Heart left ventricle (tissue), 13 donors: ENCODE data around the gene WTIP.

Experiments used
- CTCF ChIP-seq, 12 donors: fragments of 200-600 bp; sonication (generic) in 4 of 12; IDR thresholded peaks; one replicate each; pipeline versions ENCODE4 v1.5.0 to v1.8.0; 2018 to 2022; ENCODE audit warnings: antibody characterized with exemption in 12 of 12, mild to moderate bottlenecking in 5 of 12
- POLR2A ChIP-seq, 2 donors: fragments of 450-650 bp; IDR thresholded peaks; one replicate each; pipeline ENCODE4 v1.6.1; 2017; ENCODE audit warnings: antibody characterized with exemption in 2 of 2, mild to moderate bottlenecking in 2 of 2, moderate library complexity in 2 of 2
- donor health status: ischemic (EF 13 %, LVEDD 7.1; RV severe dilation, severe dysfunction).
- donor health status: DM: no; HTN: yes; CAD: no.
- donor health status: DM: no; HTN: no; CAD: no.
- donor health status: ischemic (EF 25% LVEDD 6.9; RV normal size, moderate dysfunction).
- donor health status: ischemic (EF 25% LVEDD 5.7; RV mildly dilated, moderate dysfunction).
- donor health status: ischemic (EF 35%, LVEDD 5.7; RV mildly dilated, moderate dysfunction).
- donor health status: nonischemic (EF 11% LVEDD 7.7; RV severe dilation, severe dysfunction).
- donor health status: DM: yes; HTN: yes; CAD: no.
- donor health status: PGD.
- donor health status: ischemic (EF 29% LVEDD 5.4; RV normal size, mild dysfunction).
- donor health status: nonischemic (EF 23%, LVEDD 6.1; RV moderate dilation, normal function).

- TF ChIP-seq CTCF (IDR thresholded peaks at IDR 0.05) (no peak), POLR2A (IDR thresholded peaks at IDR 0.05) (no peak)
Observed at GRCh38 chr19:34448191-34448590, 33.4 kb upstream of the WTIP start.
